ENCODE results near the gene CYB561D2.

GRCh38 chr3:50354186-50354764, 3.6 kb downstream of the CYB561D2 start:
- TF ChIP-seq REST (IDR thresholded peaks at IDR 0.05; ENCODE audit: low read depth, low read length) (no peak), EZH2 (IDR thresholded peaks at IDR 0.05; ENCODE audit: borderline replicate concordance, control insufficient read depth, low read depth, low read length) (no peak), MEF2B (IDR thresholded peaks at IDR 0.05; ENCODE audit: partially characterized antibody, poor library complexity, severe bottlenecking) (no peak), POLR2A (IDR thresholded peaks at IDR 0.05; ENCODE audit: low read depth, low read length) (no peak), BRCA1 (IDR thresholded peaks at IDR 0.05; ENCODE audit: low read depth, low read length) (no peak), RAD21 (IDR thresholded peaks at IDR 0.05; ENCODE audit: insufficient read depth, low read depth, low read length) (no peak), CBX5 (IDR thresholded peaks at IDR 0.05; ENCODE audit: low read depth) (no peak), CHD1 (IDR thresholded peaks at IDR 0.05; ENCODE audit: low read depth, low read length) (no peak), ATF7 (IDR thresholded peaks at IDR 0.05; ENCODE audit: low read depth) (no peak), ESRRA (IDR thresholded peaks at IDR 0.05; ENCODE audit: low read length) (no peak)

All from GM12878 (cell line).